Caco-2 (cell line): ENCODE results near the gene FOXN3. TPM values are rescaled to one million over a fixed set of nuclear protein-coding genes. Genes with fewer than 3 reads are reported as not detected.

ENCODE experiments used
- BruUV-seq: library from RNA; stranded (reverse); fragments of 400-500 nt; replicated peaks from 2 replicates; lab custom pipeline; 2021; lab: Mats Ljungman, UMichigan
- CTCF ChIA-PET: fragments of 300-600 bp; sonication (Branson Sonifier 250); formaldehyde crosslinking; loops from one replicate; lab custom pipeline; 2022; ENCODE audit warnings: antibody characterized with exemption; lab: Charles Lee
- POLR2A ChIA-PET: fragments of 300-600 bp; sonication (Branson Sonifier 250); formaldehyde crosslinking; loops from one replicate; lab custom pipeline; 2022; ENCODE audit warnings: antibody characterized with exemption; lab: Charles Lee
- DNase-seq, 2 experiments: peaks; one replicate each; pipeline versions ENCODE4 v3.0.0 to v3.0.0-alpha.2; 2020 to 2022
- H3K27me3 ChIP-seq: replicated peaks from 2 replicates; pipeline ENCODE4 v1.6.0; 2011; ENCODE audit warnings: low read length; ENCODE audit not compliant: control insufficient read depth, insufficient read depth
- H3K36me3 ChIP-seq: 2 replicates; pipeline ENCODE4 v1.5.1; 2011; ENCODE audit warnings: low read length; ENCODE audit not compliant: control insufficient read depth, insufficient read depth
- H3K4me1 ChIP-seq: fragments of 250-450 bp; sonication (Bioruptor Pico); 2 replicates; pipeline ENCODE4 v1.5.1; 2020; ENCODE audit warnings: mild to moderate bottlenecking
- H3K4me3 ChIP-seq: 2 replicates; pipeline ENCODE4 v1.5.1; 2011; ENCODE audit warnings: low read depth, mild to moderate bottlenecking, control low read depth, low read length
- H3K9me3 ChIP-seq: fragments of 250-450 bp; sonication (Bioruptor Pico); 2 replicates; pipeline ENCODE4 v1.5.1; 2020; ENCODE audit warnings: mild to moderate bottlenecking, moderate library complexity
- H3K27ac Mint-ChIP-seq: one replicate; pipeline ENCODE4 v1.8.0; 2022; ENCODE audit warnings: mixed read lengths; ENCODE audit not compliant: unreplicated experiment
- H3K27me3 Mint-ChIP-seq: one replicate; pipeline ENCODE4 v1.8.0; 2022; ENCODE audit warnings: mixed read lengths; ENCODE audit not compliant: insufficient read depth, unreplicated experiment
- H3K36me3 Mint-ChIP-seq: one replicate; pipeline ENCODE4 v1.8.0; 2022; ENCODE audit warnings: mild to moderate bottlenecking, mixed read lengths; ENCODE audit not compliant: insufficient read depth, unreplicated experiment
- H3K4me1 Mint-ChIP-seq: one replicate; pipeline ENCODE4 v1.8.0; 2022; ENCODE audit warnings: low read depth, mixed read lengths; ENCODE audit not compliant: unreplicated experiment
- H3K4me3 Mint-ChIP-seq: one replicate; pipeline ENCODE4 v1.8.0; 2022; ENCODE audit warnings: mild to moderate bottlenecking, moderate library complexity, mixed read lengths; ENCODE audit not compliant: unreplicated experiment
- H3K9me3 Mint-ChIP-seq: one replicate; pipeline ENCODE4 v1.8.0; 2022; ENCODE audit warnings: mixed read lengths; ENCODE audit not compliant: unreplicated experiment
- intact Hi-C: fragments of 100-400 bp; cut with micrococcal nuclease; formaldehyde crosslinking; loops from one replicate; pipeline ENCODE4 v1.10.0; 2022; ENCODE audit not compliant: unreplicated experiment
- total RNA-seq: library from RNA; stranded (reverse); gene quantifications from 2 replicates; pipeline ENCODE4 v1.2.3, GENCODE V29; 2022
- TF ChIP-seq, protein P1 (sequence below), 2 experiments: fragments of 200-600 bp in 1 of 2; IDR thresholded peaks; 1 replicate in 1 of 2; 2 replicates in 1 of 2; pipeline versions ENCODE4 v1.5.1 to v1.8.0; 2011 to 2022; ENCODE audit warnings: antibody characterized with exemption in 1 of 2, control low read depth in 1 of 2, inconsistent platforms in 1 of 2, low read depth in 1 of 2, low read length in 1 of 2, mild to moderate bottlenecking in 1 of 2, moderate library complexity in 1 of 2; ENCODE audit not compliant: insufficient read depth in 1 of 2, severe bottlenecking in 1 of 2, unreplicated experiment in 1 of 2

The FOXN3 gene
- total RNA-seq, 1 experiment from 2014 or later = 20.6 TPM

DNA sequence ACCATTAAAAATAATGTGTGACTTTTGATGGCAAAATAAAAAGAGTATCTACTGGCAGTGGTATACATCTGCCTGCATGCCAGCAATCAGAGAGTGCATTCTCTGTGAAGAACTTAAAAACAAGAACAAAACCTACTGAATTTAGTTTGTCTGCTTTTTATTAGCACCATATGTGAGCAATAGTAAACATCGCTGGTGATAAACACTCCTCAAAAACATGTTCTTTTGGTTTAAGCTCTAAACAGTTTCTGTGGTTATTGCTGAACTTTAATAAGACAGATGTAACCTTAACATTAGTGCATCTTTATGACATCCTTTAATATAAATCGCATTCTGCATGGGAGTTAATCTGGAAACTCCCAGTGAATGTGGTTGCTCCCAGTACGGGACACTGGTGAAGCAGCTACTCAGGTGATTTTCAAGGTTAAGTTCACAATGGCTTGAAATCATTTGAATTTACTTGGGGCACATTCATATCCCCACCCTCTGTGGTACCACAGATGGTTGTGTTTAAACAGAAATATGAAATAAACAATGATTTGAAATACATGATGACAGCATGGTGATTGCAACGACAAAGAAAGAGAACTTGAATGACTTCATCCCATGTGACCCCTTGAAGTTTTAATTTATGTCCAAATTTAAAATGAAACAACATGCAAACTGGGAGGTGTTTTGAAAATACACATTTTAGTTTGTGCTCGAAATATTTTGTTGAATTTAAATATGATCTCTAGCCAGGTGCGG lies 285.9 kb downstream of the FOXN3 start:
- Histone ChIP-seq H3K27me3 (no peaks in the 10 kb centered on the region), H3K4me1 (no peaks in the 10 kb centered on the region), H3K36me3 (no peaks in the 10 kb centered on the region), H3K4me3 (no peak overlapping the region), H3K9me3 (no peaks in the 10 kb centered on the region)
- intact Hi-C loops = no loop called here
- no peak overlapping the region for H3K4me3 Mint-ChIP-seq
- POLR2A ChIA-PET = no interaction called here
- peaks cover 6% of the 10 kb centered on the region for H3K9me3 Mint-ChIP-seq
- BruUV-seq = no TSS peak
- no peak for DNase-seq
- H3K27me3 Mint-ChIP-seq = peaks cover 4% of the 10 kb centered on the region
- no peaks in the 10 kb centered on the region for H3K4me1 Mint-ChIP-seq
- no peaks in the 10 kb centered on the region for H3K36me3 Mint-ChIP-seq
- no peak overlapping the region for H3K27ac Mint-ChIP-seq
- CTCF ChIA-PET = no interaction called here
- TF ChIP-seq, protein P1, sequence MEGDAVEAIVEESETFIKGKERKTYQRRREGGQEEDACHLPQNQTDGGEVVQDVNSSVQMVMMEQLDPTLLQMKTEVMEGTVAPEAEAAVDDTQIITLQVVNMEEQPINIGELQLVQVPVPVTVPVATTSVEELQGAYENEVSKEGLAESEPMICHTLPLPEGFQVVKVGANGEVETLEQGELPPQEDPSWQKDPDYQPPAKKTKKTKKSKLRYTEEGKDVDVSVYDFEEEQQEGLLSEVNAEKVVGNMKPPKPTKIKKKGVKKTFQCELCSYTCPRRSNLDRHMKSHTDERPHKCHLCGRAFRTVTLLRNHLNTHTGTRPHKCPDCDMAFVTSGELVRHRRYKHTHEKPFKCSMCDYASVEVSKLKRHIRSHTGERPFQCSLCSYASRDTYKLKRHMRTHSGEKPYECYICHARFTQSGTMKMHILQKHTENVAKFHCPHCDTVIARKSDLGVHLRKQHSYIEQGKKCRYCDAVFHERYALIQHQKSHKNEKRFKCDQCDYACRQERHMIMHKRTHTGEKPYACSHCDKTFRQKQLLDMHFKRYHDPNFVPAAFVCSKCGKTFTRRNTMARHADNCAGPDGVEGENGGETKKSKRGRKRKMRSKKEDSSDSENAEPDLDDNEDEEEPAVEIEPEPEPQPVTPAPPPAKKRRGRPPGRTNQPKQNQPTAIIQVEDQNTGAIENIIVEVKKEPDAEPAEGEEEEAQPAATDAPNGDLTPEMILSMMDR (IDR thresholded peaks at IDR 0.05; ENCODE audit: insufficient read depth in 1 of 2, low read depth in 1 of 2, low read length in 1 of 2, severe bottlenecking in 1 of 2, unreplicated experiment in 1 of 2) = no peak

DNA sequence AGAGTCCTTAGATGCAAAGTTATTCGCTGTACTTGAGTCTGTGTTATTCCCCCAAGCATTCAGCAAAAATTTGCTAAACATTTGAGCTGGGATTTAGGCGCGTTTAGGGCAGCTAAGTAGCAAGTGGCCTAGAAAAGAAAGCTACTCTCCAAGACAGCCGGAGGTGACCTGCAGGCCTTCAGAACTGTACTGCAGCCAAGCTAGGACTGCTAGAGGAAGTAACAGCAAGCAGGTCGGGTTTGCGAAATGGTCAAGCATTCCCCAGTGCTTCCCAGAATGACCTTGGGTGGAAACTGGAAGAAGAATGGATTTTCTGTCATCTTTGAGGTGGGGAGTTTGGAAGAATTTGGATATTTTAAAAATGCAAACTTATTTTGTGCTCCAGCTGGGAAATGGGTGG lies 287.5 kb downstream of the FOXN3 start:
- no peak overlapping the region for H3K4me3 ChIP-seq
- H3K9me3 Mint-ChIP-seq = no peaks in the 10 kb centered on the region
- no peak overlapping the region for H3K27ac Mint-ChIP-seq
- H3K36me3 Mint-ChIP-seq = no peaks in the 10 kb centered on the region
- no peaks in the 10 kb centered on the region for H3K9me3 ChIP-seq
- no peaks in the 10 kb centered on the region for H3K36me3 ChIP-seq
- POLR2A ChIA-PET = no interaction called here
- TF ChIP-seq, protein P1 (IDR thresholded peaks at IDR 0.05; ENCODE audit: insufficient read depth in 1 of 2, low read depth in 1 of 2, low read length in 1 of 2, severe bottlenecking in 1 of 2, unreplicated experiment in 1 of 2) = no peak
- CTCF ChIA-PET = no interaction called here
- no peaks in the 10 kb centered on the region for H3K4me1 ChIP-seq
- no peaks in the 10 kb centered on the region for H3K4me1 Mint-ChIP-seq
- no peaks in the 10 kb centered on the region for H3K27me3 ChIP-seq
- intact Hi-C loops = no loop called here
- BruUV-seq = no TSS peak
- no peak for DNase-seq
- no peak overlapping the region for H3K4me3 Mint-ChIP-seq
- no peaks in the 10 kb centered on the region for H3K27me3 Mint-ChIP-seq

DNA sequence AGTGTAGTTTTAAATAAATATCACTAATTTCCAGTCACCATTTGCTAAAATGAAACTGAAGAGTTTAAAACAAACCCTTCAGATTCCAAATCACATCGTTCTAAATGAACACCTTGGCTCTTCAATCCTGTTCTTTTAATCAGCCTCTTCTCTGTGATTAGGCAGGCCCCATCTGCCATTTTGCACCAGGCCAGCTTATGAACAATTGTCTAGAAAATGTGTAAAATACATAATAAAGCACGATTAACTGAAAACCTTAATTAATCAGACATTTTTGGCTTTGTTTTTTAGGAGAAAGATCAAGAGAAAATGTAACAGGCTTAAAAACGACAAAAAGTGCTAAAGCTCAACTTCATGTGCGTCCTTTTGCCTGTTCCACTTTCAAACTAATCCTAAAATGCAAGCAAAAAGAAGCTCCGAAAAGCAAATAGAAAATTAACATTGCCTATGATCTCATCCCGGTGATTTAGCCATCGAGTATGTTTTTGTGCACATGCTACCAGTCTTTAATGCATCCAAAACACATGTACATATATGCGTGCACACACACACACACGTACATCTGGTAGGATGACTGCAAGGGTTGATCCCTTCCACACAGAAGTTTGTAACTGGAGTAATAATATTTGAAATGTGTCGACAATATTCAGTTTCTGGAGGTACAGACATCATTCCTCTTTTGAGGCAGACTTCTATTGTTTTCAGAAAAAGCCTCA lies 288.6 kb downstream of the FOXN3 start:
- H3K36me3 Mint-ChIP-seq = no peaks in the 10 kb centered on the region
- H3K36me3 ChIP-seq = no peaks in the 10 kb centered on the region
- TF ChIP-seq, protein P1 (IDR thresholded peaks at IDR 0.05; ENCODE audit: insufficient read depth in 1 of 2, low read depth in 1 of 2, low read length in 1 of 2, severe bottlenecking in 1 of 2, unreplicated experiment in 1 of 2) = no peak
- no peaks in the 10 kb centered on the region for H3K9me3 Mint-ChIP-seq
- POLR2A ChIA-PET = no interaction called here
- no peak overlapping the region for H3K27ac Mint-ChIP-seq
- no peaks in the 10 kb centered on the region for H3K9me3 ChIP-seq
- no peaks in the 10 kb centered on the region for H3K4me1 ChIP-seq
- DNase-seq = no peak
- no peaks in the 10 kb centered on the region for H3K4me1 Mint-ChIP-seq
- no peak overlapping the region for H3K4me3 Mint-ChIP-seq
- intact Hi-C loops = no loop called here
- H3K27me3 ChIP-seq = no peaks in the 10 kb centered on the region
- no peak overlapping the region for H3K4me3 ChIP-seq
- BruUV-seq = no TSS peak
- no peaks in the 10 kb centered on the region for H3K27me3 Mint-ChIP-seq
- CTCF ChIA-PET = no interaction called here
